Keratinocyte (primary cell): ENCODE results near the gene CCNY. TPM values are rescaled to one million over a fixed set of nuclear protein-coding genes. Genes with fewer than 3 reads are reported as not detected.

ENCODE experiments used
- DNase-seq: peaks from one replicate; pipeline ENCODE4 v3.0.0-alpha.2; 2011; ENCODE audit warnings: low read depth, missing footprints, low spot score
- FAIRE-seq: peaks from 2 replicates; lab custom pipeline; 2011; peaks lifted over from hg19 to GRCh38; lab: Jason Lieb, UNC
- H2AFZ ChIP-seq: 2 replicates; pipeline ENCODE4 v1.6.0; 2012; ENCODE audit warnings: low read length, control low read depth, inconsistent platforms; ENCODE audit not compliant: control insufficient read depth
- H3K27ac ChIP-seq: 2 replicates; pipeline ENCODE4 v1.5.1; 2011; ENCODE audit warnings: low read length; ENCODE audit not compliant: control insufficient read depth, insufficient read depth
- H3K27me3 ChIP-seq: 3 replicates; pipeline ENCODE4 v1.6.0; 2011; ENCODE audit warnings: low read length; ENCODE audit not compliant: control insufficient read depth, insufficient read depth; ENCODE audit errors: extremely low read depth
- H3K36me3 ChIP-seq, 2 experiments: 2 replicates in 1 of 2; 3 replicates in 1 of 2; pipeline ENCODE4 v1.5.1; 2011; ENCODE audit warnings: low read length in 2 of 2, mild to moderate bottlenecking in 1 of 2; ENCODE audit not compliant: control insufficient read depth in 2 of 2, insufficient read depth in 2 of 2; ENCODE audit errors: extremely low read depth in 1 of 2
- H3K4me1 ChIP-seq: 3 replicates; pipeline ENCODE4 v1.5.1; 2011; ENCODE audit warnings: low read length; ENCODE audit not compliant: control insufficient read depth, insufficient read depth; ENCODE audit errors: extremely low read depth
- H3K4me2 ChIP-seq: 3 replicates; pipeline ENCODE4 v1.6.0; 2011; ENCODE audit warnings: low read depth, low read length; ENCODE audit not compliant: control insufficient read depth, insufficient read depth; ENCODE audit errors: extremely low read depth
- H3K4me3 ChIP-seq, 3 experiments: fragments of 200-600 bp in 1 of 3; sonication (generic) in 1 of 3; 2 replicates in 2 of 3; 3 replicates in 1 of 3; pipeline ENCODE4 v1.5.1; 2011 to 2016; ENCODE audit warnings: low read length in 3 of 3, mild to moderate bottlenecking in 3 of 3, control low read depth in 2 of 3, inconsistent platforms in 1 of 3, low read depth in 1 of 3, mixed read lengths in 1 of 3, mixed run types in 1 of 3, moderate library complexity in 1 of 3; ENCODE audit not compliant: control insufficient read depth in 2 of 3, insufficient read depth in 2 of 3; ENCODE audit errors: extremely low read depth in 1 of 3
- H3K79me2 ChIP-seq: 2 replicates; pipeline ENCODE4 v1.6.0; 2012; ENCODE audit warnings: low read length; ENCODE audit not compliant: control insufficient read depth, insufficient read depth
- H3K9ac ChIP-seq: 3 replicates; pipeline ENCODE4 v1.6.0; 2011; ENCODE audit warnings: low read length; ENCODE audit not compliant: control insufficient read depth, insufficient read depth; ENCODE audit errors: extremely low read depth
- H3K9me1 ChIP-seq: 3 replicates; pipeline ENCODE4 v1.6.0; 2011; ENCODE audit warnings: low read length; ENCODE audit not compliant: control insufficient read depth, insufficient read depth; ENCODE audit errors: extremely low read depth
- H3K9me3 ChIP-seq: 2 replicates; pipeline ENCODE4 v1.5.1; 2012; ENCODE audit warnings: low read depth, low read length; ENCODE audit not compliant: control insufficient read depth
- H4K20me1 ChIP-seq: 3 replicates; pipeline ENCODE4 v1.6.0; 2011; ENCODE audit warnings: low read length; ENCODE audit not compliant: control insufficient read depth, insufficient read depth; ENCODE audit errors: extremely low read depth
- EZH2 ChIP-seq: IDR thresholded peaks from one replicate; pipeline ENCODE4 v1.6.1; 2012; ENCODE audit warnings: inconsistent platforms, mild to moderate bottlenecking, low read length, moderate library complexity
- dilution Hi-C: fragments of 300-500 bp; cut with MboI; formaldehyde crosslinking; loops from one replicate; pipeline ENCODE4 v1.7.0; 2020; ENCODE audit warnings: low sequenced_read_pairs; ENCODE audit not compliant: extremely low pct_ligation_motif_present
- polyA plus RNA-seq, 5 experiments: library from polyadenylated mRNA; depleted of rRNA in 3 of 5; stranded (reverse) in 3 of 5; stranded (forward) in 1 of 5; unstranded in 1 of 5; fragments of >200 nt; gene quantifications; 1 replicate in 1 of 5; 2 replicates in 3 of 5; 3 replicates in 1 of 5; pipeline versions ENCODE4 v1.2.1 to v1.2.3, GENCODE V29; 2011 to 2012; ENCODE audit warnings: missing spikeins in 2 of 5, low read depth in 1 of 5, low replicate concordance in 1 of 5
- TF ChIP-seq, protein P1 (sequence below), 3 experiments: IDR thresholded peaks in 1 of 3; conservative IDR thresholded peaks in 1 of 3; optimal IDR thresholded peaks in 1 of 3; 2 replicates in 2 of 3; 3 replicates in 1 of 3; pipeline versions ENCODE3 to v1.5.1; 2011; ENCODE audit warnings: low read length in 3 of 3, mild to moderate bottlenecking in 3 of 3, moderate library complexity in 2 of 3, control low read depth in 1 of 3, inconsistent platforms in 1 of 3; ENCODE audit not compliant: insufficient read depth in 2 of 3; ENCODE audit errors: extremely low read depth in 1 of 3

Gene CCNY
- polyA plus RNA-seq, 1 donor (not counting 4 experiments of a cell fraction or from before 2014, with no cell fraction given), result 58.9 TPM

DNA sequence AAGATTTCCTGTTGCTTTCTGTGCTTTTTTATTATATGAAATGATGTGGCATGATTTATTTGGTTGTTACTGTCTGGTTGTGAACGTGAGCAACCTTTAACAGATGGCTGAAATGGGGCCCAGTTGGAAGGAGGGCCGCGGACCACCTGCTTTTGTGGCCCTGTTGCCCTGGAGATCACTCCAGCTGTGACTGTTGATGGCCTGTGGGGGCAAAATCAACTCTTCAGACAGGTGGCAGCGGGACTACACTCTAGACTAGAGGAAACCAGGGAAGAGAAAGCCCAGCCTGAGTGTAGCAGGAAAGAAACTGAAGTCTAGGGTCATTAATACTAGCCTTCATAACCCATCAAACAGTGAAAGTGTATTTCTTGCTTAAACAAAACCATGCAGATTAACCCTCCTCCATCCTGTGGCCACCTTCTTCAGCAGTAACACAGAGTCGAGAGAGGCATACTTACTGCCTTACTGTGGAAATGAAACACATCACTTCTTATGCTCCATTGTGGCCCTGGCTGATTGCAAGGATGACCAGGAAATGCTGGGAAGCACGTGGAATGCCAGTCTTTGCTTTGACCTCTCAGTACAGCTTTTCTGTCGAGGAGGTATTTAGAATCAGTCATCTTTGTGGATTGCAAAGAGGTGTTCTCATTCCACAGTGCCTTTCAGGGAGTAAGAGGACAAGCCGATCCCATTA is 80.5 kb downstream of the CCNY start:
- Histone ChIP-seq H2AFZ (no peak overlapping the region), H3K4me3 (no peak overlapping the region), H3K4me1 (peaks cover 48% of the 10 kb centered on the region), H3K9me3 (no peaks in the 10 kb centered on the region), H3K9me1 (peaks cover 3% of the 10 kb centered on the region), H3K27ac (no peak overlapping the region), H3K79me2 (peaks cover 76% of the 10 kb centered on the region), H3K27me3 (no peaks in the 10 kb centered on the region), H3K4me2 (no peak overlapping the region), H4K20me1 (no peaks in the 10 kb centered on the region), H3K9ac (no peak overlapping the region), H3K36me3 (no peaks in the 10 kb centered on the region)
- TF ChIP-seq, protein P1, sequence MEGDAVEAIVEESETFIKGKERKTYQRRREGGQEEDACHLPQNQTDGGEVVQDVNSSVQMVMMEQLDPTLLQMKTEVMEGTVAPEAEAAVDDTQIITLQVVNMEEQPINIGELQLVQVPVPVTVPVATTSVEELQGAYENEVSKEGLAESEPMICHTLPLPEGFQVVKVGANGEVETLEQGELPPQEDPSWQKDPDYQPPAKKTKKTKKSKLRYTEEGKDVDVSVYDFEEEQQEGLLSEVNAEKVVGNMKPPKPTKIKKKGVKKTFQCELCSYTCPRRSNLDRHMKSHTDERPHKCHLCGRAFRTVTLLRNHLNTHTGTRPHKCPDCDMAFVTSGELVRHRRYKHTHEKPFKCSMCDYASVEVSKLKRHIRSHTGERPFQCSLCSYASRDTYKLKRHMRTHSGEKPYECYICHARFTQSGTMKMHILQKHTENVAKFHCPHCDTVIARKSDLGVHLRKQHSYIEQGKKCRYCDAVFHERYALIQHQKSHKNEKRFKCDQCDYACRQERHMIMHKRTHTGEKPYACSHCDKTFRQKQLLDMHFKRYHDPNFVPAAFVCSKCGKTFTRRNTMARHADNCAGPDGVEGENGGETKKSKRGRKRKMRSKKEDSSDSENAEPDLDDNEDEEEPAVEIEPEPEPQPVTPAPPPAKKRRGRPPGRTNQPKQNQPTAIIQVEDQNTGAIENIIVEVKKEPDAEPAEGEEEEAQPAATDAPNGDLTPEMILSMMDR (optimal IDR thresholded peaks at IDR 0.05 in 1 of 3, IDR thresholded peaks at IDR 0.05 in 1 of 3, conservative IDR thresholded peaks at IDR 0.05 in 1 of 3; ENCODE audit: extremely low read depth in 1 of 3, insufficient read depth in 2 of 3, low read length in 3 of 3), result no peak
- no peak for TF ChIP-seq EZH2
- dilution Hi-C loops, result no loop called here
- FAIRE-seq (no peak), DNase-seq (no peak)

DNA sequence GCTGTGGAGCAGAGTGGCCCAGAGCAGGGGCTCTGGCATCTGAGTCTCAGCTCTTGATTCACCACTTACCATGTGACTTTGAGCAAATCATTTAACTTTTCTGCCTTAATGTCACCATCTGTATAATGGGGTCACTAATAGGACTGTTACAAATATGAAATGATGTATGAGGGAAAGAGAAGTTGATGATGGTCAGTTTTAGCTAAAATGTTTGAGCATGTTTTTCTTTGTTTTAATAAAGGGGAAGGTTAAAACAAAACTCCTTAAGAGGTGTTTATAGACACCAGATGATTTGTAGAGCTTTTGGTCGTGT is 81.0 kb downstream of the CCNY start:
- TF ChIP-seq, protein P1 (optimal IDR thresholded peaks at IDR 0.05 in 1 of 3, IDR thresholded peaks at IDR 0.05 in 1 of 3, conservative IDR thresholded peaks at IDR 0.05 in 1 of 3; ENCODE audit: extremely low read depth in 1 of 3, insufficient read depth in 2 of 3, low read length in 3 of 3), result no peak
- TF ChIP-seq EZH2, result no peak
- no peak overlapping the region for H3K9ac ChIP-seq
- peaks cover 3% of the 10 kb centered on the region for H3K9me1 ChIP-seq
- no peak overlapping the region for H3K4me3 ChIP-seq
- no peak overlapping the region for H2AFZ ChIP-seq
- no peaks in the 10 kb centered on the region for H3K27me3 ChIP-seq
- dilution Hi-C loops, result no loop called here
- DNase-seq (no peak), FAIRE-seq (no peak)
- H4K20me1 ChIP-seq, result no peaks in the 10 kb centered on the region
- no peaks in the 10 kb centered on the region for H3K36me3 ChIP-seq
- no peak overlapping the region for H3K4me2 ChIP-seq
- H3K4me1 ChIP-seq, result peaks cover 48% of the 10 kb centered on the region
- peaks cover 73% of the 10 kb centered on the region for H3K79me2 ChIP-seq
- H3K9me3 ChIP-seq, result no peaks in the 10 kb centered on the region
- no peak overlapping the region for H3K27ac ChIP-seq
